ENCODE data around the gene TGFBR2.

Gene TGFBR2

DNA sequence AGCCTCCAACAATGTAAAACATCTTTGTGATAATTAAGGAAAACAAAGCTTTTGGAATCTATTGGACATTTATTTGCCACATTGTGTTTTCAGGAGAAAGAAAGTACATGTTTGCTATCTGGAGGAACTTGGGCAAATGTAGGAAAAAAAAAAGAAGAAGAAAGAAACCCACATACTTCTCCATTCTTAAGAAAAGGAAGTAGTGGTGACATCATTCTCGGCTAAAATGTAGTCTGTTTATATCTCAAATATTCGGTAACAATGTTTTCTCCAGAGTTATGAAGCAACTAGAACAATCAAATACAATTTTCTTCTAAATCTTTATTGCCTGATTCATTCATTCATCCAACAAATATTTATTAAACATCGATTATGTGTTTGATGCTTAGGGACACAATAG is 2.3 kb upstream of the TGFBR2 start:
- DNase-seq, result no peak

DNA sequence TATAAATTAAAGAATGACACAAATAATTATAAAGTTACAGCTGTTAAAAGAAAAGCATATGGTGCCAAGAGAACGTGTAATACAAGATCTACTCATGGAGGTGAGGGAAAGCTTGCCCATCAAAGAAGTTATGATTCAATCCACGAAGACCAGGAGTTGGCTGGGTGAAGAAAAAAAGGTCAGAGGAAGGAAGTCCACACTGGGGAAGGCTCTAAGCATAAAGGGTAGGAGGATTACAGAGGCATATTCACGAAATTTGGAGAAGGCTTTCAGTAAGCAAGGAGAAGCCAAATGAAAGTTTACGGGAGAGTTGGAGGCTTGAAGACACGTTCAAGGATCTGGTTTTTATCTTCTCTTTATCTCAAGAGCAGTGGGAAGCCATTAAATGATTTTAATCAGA is 1.8 kb upstream of the TGFBR2 start:
- no peak for DNase-seq

DNA sequence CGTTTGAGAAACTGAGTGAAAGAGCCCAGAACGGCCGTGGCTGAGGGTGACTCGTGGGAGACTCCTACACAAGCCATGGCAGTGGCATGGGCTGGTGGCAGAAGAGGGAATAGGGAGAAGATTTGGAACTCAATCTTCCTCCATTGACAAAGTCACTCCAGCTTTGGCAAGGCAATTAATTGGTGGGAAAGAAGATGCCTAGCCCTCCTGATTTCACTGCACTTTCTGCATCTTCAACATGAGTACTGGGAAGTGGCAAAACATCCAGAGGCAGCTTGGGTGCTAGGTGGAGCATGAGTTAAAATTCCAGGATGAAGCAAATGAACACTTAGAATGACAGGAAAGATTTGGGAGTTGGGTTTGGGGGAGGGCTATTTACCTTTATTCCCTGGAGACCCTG is 1.4 kb upstream of the TGFBR2 start:
- DNase-seq, result no peak

DNA sequence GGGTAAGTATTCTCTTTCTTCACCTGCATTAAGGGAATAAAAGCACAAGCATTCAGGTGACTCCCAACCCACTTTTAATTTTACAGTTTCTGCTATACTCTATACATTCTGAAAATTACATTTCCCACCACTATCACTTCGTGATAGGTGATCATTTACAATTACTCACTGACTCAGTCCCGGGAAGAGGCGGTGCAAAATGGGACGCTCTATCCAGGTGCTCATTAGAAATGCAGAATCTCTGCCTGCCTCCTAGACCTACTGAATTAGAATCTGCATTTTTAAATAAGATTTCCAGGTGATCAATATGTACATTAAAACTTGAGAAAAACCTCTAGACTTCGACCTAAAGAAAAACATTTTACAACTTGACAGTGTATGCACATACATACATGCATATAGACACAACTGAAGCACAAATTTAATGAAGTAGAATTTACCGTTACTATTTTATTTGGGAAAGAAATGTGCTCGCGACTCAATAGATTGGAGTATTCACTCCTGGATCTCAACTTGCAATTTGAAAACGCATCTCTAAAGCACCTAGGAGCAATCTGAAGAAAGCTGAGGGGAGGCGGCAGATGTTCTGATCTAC is 598 bp upstream of the TGFBR2 start:
- DNase-seq, result no peak

GRCh38 chr3:30607032-30607833 is 832 bp downstream of the TGFBR2 start:
- peak; percentile 38 for DNase-seq

DNA sequence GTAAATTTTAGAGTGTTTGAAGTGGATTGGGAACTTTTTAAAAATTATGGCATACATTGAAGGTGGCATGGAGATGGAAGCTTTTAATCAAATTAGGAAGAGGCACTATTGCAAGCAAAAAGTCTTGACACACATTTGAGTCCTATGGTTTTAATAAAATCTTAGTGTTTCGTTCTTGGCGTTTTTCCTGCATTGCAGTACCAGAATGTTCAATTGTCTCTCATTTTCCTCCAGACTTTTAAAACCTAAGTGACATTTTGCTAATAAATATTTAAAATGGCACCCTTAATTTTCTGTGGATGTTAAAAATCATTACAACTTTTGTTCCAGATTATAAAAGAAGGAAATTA is 2.2 kb downstream of the TGFBR2 start:
- no peak for DNase-seq

DNA sequence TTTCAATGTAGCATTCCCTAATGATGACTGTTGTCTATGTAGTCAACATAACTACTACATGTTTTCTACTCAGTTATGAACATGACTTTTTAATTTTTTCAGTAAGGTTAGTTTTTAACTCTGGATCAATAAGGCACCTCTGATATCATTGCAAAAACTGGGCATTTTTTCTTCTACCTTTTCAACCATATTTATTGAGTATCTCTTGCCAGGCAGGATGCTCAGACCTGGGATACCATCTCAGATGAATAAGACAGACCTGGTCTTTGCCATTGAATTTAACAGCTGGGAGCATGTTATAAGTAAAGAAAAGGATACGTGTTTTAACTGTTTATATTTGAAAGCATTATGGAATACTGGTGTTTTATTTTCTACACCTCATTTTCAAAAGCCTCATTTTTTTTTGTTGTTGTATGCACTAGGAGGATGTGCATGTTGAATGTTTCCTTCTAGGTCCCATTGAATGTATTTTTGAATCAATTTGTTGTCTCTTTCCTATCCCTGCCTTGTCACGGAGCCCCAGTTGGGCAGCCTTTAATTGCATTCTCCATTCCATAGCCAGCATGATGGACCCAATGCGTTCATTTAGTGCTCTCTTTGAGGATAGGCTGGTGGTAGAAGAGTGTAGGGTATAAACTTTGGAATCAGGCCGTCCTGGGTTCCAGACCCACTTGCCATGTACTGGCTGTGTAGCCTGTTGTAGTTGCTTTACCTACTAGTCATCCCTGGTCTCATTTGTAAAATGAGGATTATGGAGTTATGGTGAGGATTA is 3.7 kb downstream of the TGFBR2 start:
- no peak for DNase-seq

DNA sequence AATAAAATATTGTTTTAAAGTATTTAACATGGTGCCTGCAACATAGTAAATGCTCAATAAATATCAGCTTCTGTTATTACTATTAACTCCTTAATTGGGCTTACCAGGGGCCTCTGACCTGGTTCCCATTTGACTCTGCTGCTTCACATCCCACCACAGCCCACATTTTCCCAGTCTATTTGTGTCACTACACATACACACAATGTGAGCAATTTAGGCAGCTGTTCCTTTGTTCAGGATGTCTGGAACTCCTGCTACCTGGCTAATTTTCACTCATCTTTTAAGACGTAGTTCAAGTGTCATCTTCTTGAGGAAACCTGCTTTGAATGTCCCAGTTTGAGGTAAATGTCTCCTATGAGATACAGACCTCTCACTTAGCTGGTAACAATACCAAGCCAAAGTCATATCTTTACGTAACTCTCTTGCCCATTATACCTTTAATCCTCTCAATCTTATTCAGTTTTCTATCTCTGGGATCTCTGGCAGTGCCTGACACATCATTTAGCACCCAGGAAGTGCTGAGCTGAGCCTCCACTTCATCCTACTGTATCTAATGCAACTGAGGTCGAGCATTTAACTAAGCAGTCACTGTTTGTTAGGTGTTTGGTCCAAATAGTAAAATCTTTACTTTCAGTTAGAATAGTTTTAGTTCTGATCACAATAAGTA is 4.4 kb downstream of the TGFBR2 start:
- DNase-seq, result no peak

GRCh38 chr3:30611613-30612436 is 5.4 kb downstream of the TGFBR2 start:
- no peak for DNase-seq

- DNase-seq, result no peak
Observed at GRCh38 chr3:30612437-30613132, 6.2 kb downstream of the TGFBR2 start.

- DNase-seq, result no peak
Observed at GRCh38 chr3:30613133-30613825, 6.9 kb downstream of the TGFBR2 start.

DNA sequence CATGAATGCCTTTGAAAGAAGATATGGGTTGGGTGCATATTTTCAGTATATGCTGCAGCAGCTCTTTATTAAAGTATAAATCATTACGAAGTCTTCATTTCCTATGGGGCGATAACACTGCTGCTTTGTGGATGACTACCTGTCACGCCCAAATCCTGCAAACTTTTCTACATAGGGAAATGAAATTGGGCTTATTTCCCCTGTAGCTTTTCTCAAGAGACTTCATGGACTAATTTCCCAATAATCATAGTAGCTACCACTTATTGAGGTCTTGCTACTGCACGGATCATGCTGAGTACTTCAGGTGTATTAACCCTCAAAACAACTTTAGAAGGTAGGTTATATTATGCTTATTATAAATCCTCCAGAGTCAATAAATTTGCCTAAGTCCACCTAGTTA is 8.0 kb downstream of the TGFBR2 start:
- DNase-seq, result no peak

DNA sequence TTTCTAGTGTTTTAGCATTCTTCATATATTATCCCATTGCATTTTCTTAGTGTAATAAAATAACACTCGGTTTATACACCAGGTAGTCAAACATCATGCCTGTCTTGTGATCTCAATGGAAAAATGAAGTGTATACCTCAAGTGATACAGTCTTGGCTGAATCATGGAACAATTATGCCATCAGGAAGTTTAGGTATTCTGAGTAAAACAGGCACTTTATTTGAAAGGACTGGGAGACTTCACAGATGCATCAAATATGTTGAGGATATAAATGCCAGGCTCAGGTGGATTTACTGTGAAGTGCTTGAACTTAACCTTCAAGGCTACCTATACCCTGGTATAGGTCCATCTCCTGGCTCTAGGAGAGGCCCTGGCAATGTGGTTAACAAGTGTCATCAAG is 8.5 kb downstream of the TGFBR2 start:
- DNase-seq, result no peak

GRCh38 chr3:30615615-30616346 is 9.4 kb downstream of the TGFBR2 start:
- no peak for DNase-seq

GRCh38 chr3:30616347-30617027 is 10.1 kb downstream of the TGFBR2 start:
- DNase-seq, result no peak

GRCh38 chr3:30617069-30617468 is 10.7 kb downstream of the TGFBR2 start:
- DNase-seq, result no peak

GRCh38 chr3:30617653-30618052 is 11.3 kb downstream of the TGFBR2 start:
- no peak for DNase-seq

DNA sequence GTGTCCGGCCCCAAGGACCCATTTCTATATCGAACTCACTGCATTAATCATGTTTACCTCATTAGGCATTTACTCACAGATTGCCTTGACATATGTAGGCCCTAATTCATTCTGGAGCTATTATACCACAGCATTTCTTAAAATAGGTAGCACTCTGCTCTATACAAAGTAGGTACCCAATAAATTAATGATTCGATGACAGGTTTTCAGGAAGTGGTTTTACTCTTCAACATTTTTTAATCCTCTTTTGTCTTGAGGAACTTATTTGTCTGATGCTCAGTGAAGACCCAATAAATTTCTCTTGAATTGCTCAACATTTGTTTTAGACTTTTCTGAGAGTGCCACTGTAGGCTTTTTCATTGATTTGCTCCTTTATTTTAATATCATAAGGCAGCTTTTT is 12.1 kb downstream of the TGFBR2 start:
- DNase-seq, result no peak

DNA sequence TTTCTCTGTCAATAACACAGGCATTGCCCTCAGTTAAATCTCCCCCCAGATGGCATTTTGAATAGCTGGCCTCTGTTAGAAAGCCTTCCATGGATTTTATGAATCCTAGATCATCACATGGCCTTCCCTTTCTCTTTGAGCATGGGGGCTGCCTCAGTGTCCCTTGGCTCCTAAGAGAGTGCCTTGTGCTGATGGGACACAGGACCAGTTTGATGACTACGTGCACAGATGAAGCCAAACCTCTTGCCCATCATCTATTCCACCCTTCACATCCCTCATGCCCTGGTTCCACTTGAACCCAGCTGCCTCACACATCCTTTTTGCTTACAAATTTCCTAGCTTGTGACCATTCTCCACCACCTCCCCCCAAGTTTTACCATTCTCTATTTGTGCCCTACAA is 12.9 kb downstream of the TGFBR2 start:
- DNase-seq, result no peak

Data from activated gamma-delta T cell (primary cell).